Activated T-helper 1 cell treated with Interleukin-2 at 50 U/mL for 16 hours (primary cell): ENCODE measurements around the gene ZDHHC11B.
"Not testable (repeated sequence)": the region's sequence is repeated elsewhere in the genome, so short reads cannot be mapped to it uniquely, and the experiment has no call there.

Experiments used
- DNase-seq: peaks from one replicate; pipeline ENCODE4 v3.0.0-alpha.2; 2020; ENCODE audit warnings: low read depth

The ZDHHC11B gene

DNA sequence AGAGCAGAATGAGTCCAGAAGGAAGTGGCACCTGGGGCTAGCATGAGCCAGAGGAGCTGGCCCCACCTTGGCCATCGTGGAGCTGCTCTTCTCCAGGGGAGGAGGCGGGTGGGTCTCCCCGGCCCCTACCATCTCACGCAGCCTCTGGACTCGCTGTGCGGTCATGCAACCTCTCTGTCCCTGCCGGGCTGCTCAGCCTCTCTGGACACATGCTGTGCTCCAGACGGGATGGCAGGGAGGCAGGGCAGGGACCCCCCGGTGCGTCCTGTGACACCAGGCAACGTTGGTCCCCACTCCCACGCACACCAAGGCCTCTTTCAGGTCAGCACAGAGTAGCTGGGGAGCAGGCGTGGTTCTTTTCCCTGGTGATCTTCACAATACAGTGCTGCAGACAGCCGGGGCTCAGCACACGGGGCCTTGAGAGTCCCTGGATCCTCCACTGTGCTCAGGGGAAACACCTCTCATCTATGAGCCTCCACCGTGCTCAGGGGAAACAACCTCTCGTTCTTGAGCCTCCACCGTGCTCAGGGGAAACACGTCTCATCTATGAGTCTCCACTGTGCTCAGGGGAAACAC, 30.9 kb downstream of the ZDHHC11B start:
- DNase-seq, result not testable (repeated sequence)

DNA sequence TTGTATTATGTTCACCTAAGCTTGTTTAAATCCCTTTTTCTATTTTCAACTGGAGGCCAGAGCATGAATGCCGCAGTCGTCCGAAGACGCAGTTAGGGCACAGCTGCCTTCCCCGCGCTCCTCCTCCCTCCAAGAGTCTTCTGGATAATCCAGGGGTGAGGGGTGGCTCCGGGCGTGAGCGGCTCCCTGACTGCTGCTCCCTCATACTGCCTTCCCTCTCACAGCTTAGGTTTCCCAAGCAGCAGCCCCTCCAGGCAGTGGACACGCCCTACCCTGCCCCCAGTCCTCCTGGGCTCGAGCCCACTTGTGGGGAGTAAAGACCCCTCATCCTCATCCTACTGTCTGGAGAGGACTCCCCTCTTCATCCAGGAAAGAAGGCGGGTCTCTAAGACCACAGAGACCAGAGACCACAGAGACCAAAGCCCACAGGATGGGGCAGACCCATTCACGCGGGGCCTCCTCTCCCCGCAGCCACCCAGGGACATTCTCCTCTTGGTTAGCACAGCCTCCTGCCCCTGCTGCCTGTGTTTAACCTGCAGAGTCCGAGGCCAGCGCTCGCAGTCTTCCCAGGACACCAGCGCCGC, 31.9 kb downstream of the ZDHHC11B start:
- not testable (repeated sequence) for DNase-seq

DNA sequence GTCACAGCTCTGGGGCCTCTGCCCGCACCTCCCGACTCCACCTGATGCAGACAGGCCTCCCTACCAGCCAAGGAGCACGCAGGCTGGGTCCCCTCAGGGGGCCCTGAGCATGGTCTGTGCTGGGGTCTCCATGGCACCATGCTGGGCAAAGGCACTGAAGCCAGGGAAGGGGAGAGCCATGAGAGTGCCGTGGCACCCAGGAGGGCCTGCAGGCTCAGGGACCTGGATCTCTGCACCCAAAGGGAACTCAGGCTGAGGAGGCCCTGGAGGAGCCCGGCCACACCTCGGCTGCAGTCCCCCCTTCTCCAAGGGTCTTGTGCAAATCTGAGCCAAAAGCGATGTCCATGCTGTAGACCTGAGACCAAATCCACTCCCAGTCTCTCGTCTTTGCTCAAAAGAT, 32.5 kb downstream of the ZDHHC11B start:
- DNase-seq, result not testable (repeated sequence)

DNA sequence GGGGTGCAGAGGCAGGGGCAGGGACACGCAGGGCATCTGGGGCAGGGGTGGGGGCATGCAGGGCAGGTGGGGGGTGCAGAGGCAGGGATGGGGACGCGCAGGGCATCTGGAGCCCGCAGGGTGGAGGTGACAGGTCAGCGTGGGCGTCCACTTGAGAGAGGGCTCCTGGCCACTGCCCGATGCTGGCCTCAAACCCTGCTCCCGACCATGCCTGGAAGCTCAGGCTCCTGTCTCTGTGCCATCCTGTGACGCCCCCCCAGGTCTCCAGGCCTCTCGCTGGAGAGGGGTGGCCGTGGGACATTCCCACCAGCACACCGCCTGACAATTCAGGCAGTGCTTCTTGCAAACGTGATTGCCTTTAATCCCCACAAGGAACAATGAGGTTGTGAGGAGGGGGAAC, 33.0 kb downstream of the ZDHHC11B start:
- DNase-seq, result no peak

DNA sequence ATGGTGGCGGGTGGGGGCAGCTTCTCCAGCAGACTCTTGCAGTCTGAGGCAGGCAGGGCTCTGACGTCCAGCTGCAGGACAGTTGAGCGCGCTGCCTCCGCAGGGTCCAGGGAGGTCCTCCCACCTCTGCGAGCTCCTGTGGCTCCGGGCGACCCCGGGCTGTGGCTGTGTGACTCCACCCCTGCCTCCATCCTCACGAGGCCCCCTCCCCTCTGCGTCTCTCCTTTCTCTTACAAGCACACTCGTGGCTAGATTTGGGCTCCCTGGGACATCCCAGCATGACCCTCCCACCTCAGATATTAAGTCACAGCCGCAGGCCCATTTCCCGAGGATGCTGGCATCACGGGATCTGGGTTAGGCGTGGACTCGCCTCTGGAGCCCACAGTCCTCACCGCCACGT, 34.3 kb downstream of the ZDHHC11B start:
- not testable (repeated sequence) for DNase-seq

DNA sequence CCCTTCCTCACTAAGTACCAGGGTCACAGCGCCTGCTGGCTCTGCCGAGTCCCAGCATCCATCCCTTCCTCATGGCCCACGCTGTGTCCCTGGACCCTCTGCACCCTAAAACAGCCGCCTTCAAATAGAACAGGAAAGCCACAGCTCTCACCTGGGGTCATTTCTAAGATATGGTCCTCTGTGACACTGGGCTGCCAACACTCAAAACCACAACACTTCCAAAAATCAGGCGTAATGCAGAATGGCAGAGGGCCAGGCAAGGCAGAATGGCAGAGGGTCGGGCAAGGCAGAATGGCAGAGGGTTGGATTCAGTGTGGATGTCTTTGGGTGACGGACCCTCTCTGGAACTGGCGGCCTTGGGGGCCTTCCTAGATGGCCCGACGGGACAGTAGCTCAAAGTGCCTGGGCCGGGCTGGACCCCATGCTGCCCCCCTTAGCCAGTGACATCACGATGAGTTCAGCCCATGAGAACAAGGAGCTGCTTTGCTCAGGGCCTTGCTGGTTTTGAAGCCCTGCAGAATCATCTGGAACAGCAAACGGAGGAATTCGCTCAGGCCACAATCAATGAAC, 35.3 kb downstream of the ZDHHC11B start:
- no peak for DNase-seq

DNA sequence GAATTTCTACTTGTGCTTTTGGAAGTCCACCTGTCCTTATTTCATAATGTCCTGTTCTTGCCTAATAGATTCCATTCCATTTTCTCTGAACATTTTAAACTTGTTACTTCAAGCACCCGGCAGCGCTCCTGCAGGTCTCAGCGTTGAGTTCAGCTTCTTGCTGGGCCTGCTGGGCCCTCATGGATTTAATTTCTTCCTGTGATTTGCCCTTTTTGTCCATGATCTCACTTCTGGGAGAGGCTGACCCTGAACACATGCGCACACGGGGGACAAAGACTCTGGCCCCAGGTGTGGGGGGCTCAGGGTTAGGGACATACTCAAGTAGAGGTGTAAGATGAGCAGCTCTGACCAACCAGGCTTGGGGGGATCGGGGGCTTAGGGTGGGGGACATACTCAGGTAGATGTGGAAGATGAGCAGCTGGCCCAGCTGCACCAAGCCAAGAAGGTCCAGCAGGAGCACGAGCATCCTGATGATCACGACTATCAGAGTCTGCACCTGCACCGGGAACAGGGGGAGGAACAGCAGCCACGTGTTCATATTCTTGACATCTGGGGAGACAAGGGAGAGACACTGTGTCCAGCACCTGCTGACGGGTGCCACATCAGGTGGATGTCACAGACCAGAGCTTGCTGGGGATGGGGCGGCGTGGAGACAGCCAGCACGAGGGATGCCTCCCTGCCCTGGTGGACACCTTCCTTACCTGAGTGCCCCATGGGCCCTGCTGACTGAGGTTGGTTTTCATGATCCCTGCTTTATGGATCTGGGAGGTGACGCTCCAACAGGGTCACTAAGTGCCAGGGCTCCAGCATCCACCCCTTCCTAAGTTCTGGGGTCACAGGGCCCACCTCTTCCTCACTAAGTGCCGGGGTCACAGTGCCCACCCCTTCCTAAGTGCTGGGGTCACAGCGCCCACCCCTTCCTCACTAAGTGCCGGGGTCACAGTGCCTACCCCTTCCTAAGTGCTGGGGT, 36.2 kb downstream of the ZDHHC11B start:
- not testable (repeated sequence) for DNase-seq

DNA sequence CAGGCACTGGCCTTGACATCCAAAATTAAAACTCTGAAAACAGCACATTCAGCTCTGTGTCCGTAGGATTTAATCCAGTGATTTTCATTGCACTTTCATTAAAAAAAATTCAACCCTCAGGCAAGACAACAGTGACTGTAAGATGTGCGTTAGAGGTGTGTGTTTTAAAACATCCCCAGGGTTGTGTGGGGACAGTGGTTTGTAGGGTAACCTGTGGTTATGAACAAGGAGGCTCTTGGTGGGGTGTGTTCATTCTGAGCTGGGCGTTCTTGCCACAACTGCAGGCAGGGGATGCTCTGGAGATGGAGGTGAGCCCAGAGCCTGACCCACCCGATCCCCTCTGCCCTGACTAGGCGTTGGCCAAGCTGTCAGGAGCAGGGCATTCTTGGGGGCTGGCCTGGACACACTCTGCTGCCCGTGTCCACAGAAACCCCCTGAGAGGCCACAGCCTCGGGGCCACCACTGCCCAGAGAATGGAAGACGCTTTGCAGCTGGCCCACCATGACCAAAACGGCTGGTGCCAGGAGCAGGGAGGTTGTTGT, 37.2 kb downstream of the ZDHHC11B start:
- not testable (repeated sequence) for DNase-seq

DNA sequence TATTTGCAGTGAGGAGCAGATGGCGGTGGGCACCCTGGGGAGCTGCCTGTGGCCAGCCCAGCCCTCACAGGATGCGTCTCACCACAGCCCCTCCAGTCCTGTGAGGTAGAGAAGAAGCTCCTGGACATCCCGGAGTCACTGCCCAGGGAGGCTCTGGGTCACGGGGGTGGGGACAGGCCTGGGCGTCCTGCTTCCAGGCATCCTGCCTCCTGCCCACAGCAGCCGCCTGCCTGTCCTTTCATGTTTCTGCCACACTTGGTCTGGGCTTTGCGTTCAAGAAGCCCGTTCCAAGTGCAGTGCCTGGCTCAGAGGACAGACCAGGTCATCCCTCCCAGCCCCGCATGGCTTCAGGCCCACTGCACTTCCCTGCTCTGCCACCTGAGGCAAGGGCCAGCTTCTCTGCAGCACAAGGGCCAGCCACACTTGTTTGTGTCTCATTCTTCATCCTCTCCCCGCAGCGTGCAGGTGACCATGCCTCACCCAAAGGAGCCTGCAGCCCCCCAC, 38.2 kb downstream of the ZDHHC11B start:
- DNase-seq, result no peak

DNA sequence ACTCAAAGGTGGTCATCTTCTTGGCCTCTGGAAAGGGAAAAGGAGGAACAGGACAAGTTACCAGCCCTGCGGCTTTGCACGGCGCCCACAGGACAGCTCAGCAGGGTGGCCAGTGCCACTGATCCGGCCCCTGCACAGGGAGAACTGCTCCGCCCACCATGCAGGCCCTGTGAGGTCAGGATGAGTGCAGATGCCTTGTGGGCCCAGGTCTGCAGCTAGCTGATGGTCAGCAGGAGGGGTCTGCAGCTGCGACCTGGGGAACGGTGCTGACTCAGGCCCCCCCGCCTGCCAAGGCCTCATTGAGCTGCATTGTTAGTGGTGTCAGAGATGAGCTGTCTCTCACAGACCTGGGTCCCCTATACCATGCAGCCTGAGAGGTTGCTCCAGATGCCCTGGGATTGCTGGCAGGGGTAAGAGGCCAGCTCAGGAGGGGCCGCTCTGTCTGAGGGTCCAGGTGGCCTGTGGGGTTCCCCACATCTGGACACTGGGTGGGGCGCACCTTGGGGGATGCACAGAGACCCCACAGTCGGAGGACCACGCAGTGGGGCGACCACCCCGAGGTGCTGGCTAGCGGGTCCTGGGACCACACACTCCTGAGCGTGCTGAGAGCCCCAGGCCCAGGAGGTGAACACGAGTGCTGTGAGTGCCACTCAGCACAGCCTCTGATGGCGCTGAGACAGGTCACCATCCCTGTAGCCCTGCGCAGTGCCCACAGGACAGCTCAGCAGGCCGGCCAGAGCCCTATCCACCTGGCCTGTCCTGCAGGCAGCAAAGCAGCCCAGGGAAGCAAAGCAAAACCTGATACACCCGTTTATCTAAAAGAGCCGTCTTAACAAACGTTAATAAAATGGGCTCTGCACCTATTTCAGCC, 39.0 kb downstream of the ZDHHC11B start:
- not testable (repeated sequence) for DNase-seq

DNA sequence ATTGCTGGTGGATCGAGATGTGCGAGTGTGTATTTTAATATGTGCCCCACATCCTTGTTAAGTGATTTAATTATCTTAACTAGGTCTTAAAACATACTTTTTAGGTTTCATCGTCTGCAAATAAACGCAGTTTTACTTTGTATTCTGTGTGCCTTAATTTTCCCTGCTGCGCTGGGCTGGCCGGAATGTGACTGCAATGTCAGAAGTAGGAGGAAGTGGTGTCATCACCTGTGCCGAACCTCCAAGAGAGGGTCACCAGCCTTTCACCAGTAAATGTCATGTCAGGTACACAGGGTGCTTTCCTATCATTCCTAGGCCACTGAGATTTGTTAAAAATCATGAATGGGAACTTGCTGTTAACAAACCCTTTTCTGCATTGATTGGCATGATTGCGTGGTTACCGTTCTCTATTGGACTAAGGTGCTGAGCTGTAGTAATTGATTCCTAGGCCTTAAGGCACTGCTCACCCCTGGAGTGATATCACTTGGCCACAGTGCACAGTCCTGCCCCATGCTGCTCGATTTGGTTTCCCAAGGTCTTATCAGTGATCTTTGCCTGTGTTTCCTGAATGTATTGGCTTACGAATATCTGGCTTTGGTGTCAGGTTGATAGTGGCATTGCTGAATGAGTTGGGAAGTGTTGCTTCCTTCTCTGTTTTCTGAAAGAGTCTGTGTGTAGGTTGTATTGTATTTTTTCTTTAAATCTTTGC, 40.7 kb downstream of the ZDHHC11B start:
- not testable (repeated sequence) for DNase-seq

DNA sequence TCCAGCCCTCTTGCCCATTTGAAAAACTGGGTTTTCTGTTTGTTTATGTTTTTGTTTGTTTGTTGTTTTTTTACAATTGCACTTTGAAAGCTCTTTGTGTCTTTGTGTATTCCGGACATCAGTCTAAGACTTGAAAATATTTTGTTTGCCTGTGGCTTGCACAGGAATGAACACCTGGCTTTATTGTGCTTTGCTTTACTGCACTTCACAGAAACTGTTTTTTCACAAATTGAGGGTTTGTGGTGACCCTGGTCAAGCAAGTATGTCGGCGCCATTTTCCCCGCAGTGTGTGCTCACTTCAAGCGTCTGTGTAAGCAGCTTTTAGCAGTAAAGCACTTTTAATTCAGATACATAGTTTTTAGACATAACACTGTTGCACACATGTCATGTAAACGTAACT, 42.3 kb downstream of the ZDHHC11B start:
- DNase-seq, result not testable (repeated sequence)

DNA sequence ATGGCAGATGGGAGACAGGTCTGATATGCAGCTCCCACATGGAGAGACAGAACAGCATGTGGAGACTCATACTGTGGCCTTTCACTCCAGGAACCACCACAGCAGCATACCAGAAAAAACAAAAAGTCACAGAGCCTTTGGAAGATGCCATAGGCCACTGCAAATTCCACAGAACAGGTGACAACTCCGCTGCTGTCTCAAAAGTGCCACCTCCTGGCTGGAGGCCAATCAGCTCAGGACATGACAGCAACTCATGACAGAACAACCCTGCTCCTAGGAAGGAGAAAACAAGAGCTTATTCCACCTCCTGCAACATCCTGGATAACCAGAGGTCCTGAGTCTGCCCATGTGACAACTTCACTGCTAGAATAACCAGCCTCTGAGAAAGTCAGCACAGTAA, 50.4 kb downstream of the ZDHHC11B start:
- DNase-seq, result not testable (repeated sequence)

DNA sequence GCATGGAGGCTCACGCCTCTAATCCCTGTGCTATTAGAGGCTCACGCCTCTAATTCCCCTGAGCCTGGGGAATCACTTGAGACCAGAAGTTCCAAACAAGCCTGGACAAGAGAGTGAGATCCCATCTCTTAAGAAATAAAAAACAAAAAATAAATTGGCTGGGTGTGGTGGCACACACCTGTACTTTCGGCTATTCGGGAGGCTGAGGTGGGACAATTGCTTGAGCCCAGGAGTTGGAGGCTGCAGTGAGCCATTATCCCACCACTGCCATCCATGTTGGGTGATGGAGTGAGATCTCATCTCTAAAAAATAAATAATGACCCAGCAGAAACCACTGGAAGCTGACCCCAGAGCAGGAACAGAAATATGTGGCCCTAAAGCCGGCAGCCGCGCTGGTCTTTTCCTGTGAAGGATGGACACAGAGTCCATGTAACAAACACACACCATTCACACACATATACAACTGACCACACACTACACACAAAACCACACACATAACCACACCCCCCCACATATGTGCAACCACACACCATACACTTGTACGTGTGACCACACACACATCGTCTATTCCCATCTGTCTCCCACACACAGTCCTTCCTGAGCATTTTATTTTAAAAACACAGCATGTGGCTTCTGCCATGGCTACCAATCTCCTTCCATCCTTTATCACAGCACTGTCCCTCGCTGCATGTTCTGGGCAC, 51.6 kb downstream of the ZDHHC11B start:
- DNase-seq, result not testable (repeated sequence)

DNA sequence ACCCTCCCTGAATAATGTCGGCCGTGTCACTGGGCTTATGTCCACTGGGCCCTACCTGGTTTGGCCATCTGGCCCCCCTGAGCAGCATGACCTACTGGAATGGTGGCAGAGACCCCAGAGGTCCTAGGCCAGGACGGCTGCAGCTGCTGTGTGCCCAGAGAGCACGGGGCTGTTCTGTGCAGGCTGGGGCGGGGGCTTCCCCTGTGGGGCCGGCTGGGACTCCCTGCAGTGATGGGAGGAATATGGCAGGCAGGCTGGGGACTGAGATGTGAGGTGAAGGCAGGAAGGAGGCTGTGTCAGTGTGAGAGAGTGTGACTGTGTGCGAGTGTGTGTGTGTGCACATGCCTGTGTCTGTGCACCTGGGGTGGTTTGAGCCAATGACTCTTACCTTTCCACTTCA, 55.3 kb downstream of the ZDHHC11B start:
- DNase-seq, result not testable (repeated sequence)

DNA sequence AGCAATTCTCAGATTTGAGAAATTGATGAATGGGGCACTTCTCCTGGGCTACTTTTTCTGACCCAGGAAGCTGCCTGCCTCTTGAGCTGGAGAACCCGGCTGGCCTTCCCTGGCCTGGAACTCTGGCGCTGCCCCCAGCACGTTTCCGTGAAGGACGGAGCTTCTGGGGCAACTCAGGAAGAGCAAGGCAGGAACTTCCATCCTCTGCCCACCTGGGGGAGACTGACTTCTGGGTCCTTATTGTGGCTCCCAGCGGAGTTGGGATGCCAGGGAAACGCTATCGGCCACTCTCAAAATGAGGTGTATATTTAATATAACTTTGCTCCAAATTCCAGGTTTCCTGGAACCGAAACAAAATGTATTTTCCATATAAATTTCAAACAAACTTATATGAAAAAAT, 57.4 kb downstream of the ZDHHC11B start:
- not testable (repeated sequence) for DNase-seq

DNA sequence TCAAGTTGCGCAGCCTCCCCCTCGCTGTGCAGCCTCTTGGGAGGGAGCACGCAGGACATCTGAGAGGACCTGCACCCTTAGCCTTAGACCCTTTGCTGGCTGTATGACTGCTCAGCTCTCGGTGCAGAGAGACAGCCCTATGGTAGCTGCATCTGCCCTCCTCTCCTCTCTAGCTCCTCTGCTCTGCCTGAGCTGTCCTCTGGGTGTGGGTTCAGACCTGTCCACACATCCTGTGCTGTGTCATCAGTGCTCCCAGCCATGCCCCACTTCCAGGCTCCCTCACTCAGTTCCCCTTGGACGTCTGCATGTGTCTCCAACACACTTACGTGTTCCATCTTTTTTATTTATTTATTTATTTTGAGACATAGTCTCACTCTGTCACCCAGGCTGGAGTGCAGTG, 60.7 kb downstream of the ZDHHC11B start:
- not testable (repeated sequence) for DNase-seq

DNA sequence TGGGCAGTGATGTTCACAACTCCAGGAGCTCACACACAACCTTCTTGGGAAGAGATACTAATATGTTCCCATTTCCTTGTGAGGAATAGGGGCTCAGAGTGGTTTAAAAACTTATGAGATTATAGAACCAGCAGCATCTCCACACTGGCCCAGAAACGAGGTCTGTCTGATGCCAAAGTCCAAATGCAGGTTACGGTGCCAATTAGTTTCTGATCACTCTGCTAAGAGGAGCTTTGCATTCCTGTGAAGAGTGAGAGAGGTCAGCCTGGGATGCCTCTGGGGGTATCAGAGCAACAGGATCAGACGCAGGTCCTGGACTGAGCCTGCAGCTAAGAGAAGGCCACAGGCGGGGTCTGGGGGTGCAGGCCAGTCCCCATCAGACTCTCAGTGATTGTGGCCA, 61.2 kb downstream of the ZDHHC11B start:
- not testable (repeated sequence) for DNase-seq

DNA sequence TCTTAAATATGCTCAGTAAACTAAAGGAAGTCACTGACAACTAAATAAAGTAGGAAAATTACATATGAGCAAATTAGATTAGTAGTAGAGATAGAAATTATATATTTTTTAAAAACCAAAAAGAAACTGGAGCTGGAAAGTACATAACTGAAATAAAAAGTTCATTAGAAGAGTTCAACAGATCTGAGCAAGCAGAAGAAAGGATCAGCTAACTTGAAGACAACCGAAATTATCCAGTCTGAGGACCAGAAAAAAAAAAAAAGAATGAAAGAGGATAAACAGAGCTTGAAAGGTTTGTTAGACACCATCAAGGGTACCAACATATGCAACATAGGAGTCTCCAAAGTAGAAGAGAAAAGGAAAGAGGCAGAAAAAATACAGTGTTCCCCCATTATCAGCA, 65.2 kb downstream of the ZDHHC11B start:
- DNase-seq, result not testable (repeated sequence)

DNA sequence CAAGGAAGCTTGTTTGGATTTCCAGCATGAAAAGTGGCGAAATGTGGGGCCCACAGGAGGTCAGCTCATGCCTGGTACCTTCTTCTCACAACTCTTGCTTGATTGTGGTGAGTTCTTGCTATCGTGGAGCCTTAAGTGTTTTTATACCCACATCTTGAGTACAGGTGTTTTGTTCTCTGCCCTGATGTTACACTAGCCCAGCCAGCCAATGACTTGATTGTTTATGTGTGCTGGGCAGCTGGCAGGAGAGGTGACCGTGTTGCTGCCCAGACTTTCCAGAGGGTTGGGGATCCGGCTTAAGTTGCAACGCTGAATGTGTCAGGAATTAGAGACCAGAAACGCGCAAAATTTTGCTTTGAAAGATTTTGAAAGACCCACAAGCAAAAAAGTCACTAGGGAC, 67.4 kb downstream of the ZDHHC11B start:
- DNase-seq, result no peak
